Stimulated activated CD8-positive, alpha-beta memory T cell treated with anti-CD3 and anti-CD28 coated beads, Interleukin-4, amount 100 ng/mL, for 4 hours (primary cell): Measurements from ENCODE around the gene SNX7.

ENCODE experiments used
- DNase-seq, 2 donors: peaks; one replicate each; pipeline ENCODE4 v3.0.0-alpha.2; 2020; ENCODE audit warnings: low read depth in 2 of 2, low spot score in 1 of 2

SNX7 gene

GRCh38 chr1:98697781-98698180 is 36.3 kb downstream of the SNX7 start:
- no peak for DNase-seq

GRCh38 chr1:98698625-98699024 is 37.1 kb downstream of the SNX7 start:
- no peak for DNase-seq

GRCh38 chr1:98700228-98700627 is 38.7 kb downstream of the SNX7 start:
- no peak for DNase-seq

GRCh38 chr1:98702976-98703375 is 41.5 kb downstream of the SNX7 start:
- DNase-seq, result no peak

GRCh38 chr1:98704474-98704873 is 43.0 kb downstream of the SNX7 start:
- DNase-seq, result no peak

GRCh38 chr1:98704971-98705370 is 43.5 kb downstream of the SNX7 start:
- DNase-seq, result no peak

- DNase-seq, result no peak
Observed at GRCh38 chr1:98705591-98705990, 44.1 kb downstream of the SNX7 start.

GRCh38 chr1:98706173-98706843 is 44.8 kb downstream of the SNX7 start:
- DNase-seq, result no peak

GRCh38 chr1:98707556-98707955 is 46.0 kb downstream of the SNX7 start:
- no peak for DNase-seq

GRCh38 chr1:98709906-98710305 is 48.4 kb downstream of the SNX7 start:
- no peak for DNase-seq

GRCh38 chr1:98723574-98723973 is 62.1 kb downstream of the SNX7 start:
- DNase-seq, result no peak

GRCh38 chr1:98732985-98733781 is 71.7 kb downstream of the SNX7 start:
- DNase-seq, result no peak

GRCh38 chr1:98733782-98734112 is 72.2 kb downstream of the SNX7 start:
- DNase-seq, result no peak

GRCh38 chr1:98735756-98736155 is 74.2 kb downstream of the SNX7 start:
- DNase-seq, result no peak

- DNase-seq, result no peak
Observed at GRCh38 chr1:98737835-98738234, 76.3 kb downstream of the SNX7 start.

- no peak for DNase-seq
Observed at GRCh38 chr1:98739762-98740161, 78.2 kb downstream of the SNX7 start.

- no peak for DNase-seq
Observed at GRCh38 chr1:98741164-98741563, 79.6 kb downstream of the SNX7 start.

GRCh38 chr1:98749152-98749756 is 87.7 kb downstream of the SNX7 start:
- DNase-seq, result no peak

GRCh38 chr1:98754176-98754575 is 92.7 kb downstream of the SNX7 start:
- DNase-seq, result no peak

GRCh38 chr1:98761219-98761865 is 99.8 kb downstream of the SNX7 start:
- no peak for DNase-seq

- DNase-seq, result no peak
Observed at GRCh38 chr1:98763488-98764150, 102.1 kb downstream of the SNX7 start.
